Fibroblast of lung (primary cell): ENCODE data around the gene SLC2A1.

Source experiments
- CTCF ChIP-seq, 2 donors: IDR thresholded peaks in 1 of 2; conservative IDR thresholded peaks in 1 of 2; 1 replicate in 1 of 2; 2 replicates in 1 of 2; pipeline ENCODE4 v1.5.1; 2011 to 2012; ENCODE audit warnings: low read length in 2 of 2, control low read depth in 1 of 2, inconsistent platforms in 1 of 2, low read depth in 1 of 2, mild to moderate bottlenecking in 1 of 2
- EZH2 ChIP-seq: IDR thresholded peaks from 2 replicates; pipeline ENCODE4 v1.5.1; 2012; ENCODE audit warnings: low read length, control low read depth, mild to moderate bottlenecking; ENCODE audit errors: missing control alignments

- no peak for TF ChIP-seq CTCF (conservative IDR thresholded peaks at IDR 0.05 in 1 of 2, IDR thresholded peaks at IDR 0.05 in 1 of 2; ENCODE audit: low read depth in 1 of 2, low read length in 2 of 2)
- no peak for TF ChIP-seq EZH2
These were observed 41.6 kb upstream of the SLC2A1 start for GRCh38 chr1:43000271-43000670.
